Breast epithelium (tissue), 4 donors: ENCODE results near the gene MRPL41. TPM values are rescaled to one million over a fixed set of nuclear protein-coding genes. Genes with fewer than 3 reads are reported as not detected.

Experiments
- DNase-seq, 2 donors: peaks; one replicate each; pipeline ENCODE4 v3.0.0-alpha.2; 2019; ENCODE audit warnings: low spot score in 2 of 2
- H3K27ac ChIP-seq, 2 donors: fragments of 200-600 bp; sonication (generic) in 1 of 2; one replicate each; pipeline ENCODE4 v1.5.1; 2016 to 2019; ENCODE audit warnings: mild to moderate bottlenecking in 1 of 2
- H3K27me3 ChIP-seq, 2 donors: fragments of 200-600 bp; sonication (generic) in 1 of 2; one replicate each; pipeline versions ENCODE4 v1.5.1 to v1.6.0; 2017 to 2019; ENCODE audit warnings: control low read depth in 1 of 2, mild to moderate bottlenecking in 1 of 2
- H3K36me3 ChIP-seq: fragments of 200-600 bp; one replicate; pipeline ENCODE4 v1.5.1; 2019
- H3K4me1 ChIP-seq, 2 donors: fragments of 200-600 bp; sonication (generic); one replicate each; pipeline ENCODE4 v1.5.1; 2016 to 2019; ENCODE audit warnings: control low read depth in 1 of 2
- H3K4me3 ChIP-seq, 3 donors: fragments of 200-600 bp; sonication (generic); 1 replicate in 2 of 3; 2 replicates in 1 of 3; pipeline ENCODE4 v1.5.1; 2016 to 2019; ENCODE audit warnings: mild to moderate bottlenecking in 3 of 3, moderate library complexity in 2 of 3
- H3K9me3 ChIP-seq, 2 donors: fragments of 200-600 bp; sonication (generic) in 1 of 2; one replicate each; pipeline ENCODE4 v1.5.1; 2016 to 2019; ENCODE audit warnings: control low read depth in 1 of 2
- POLR2A ChIP-seq: fragments of 450-650 bp; IDR thresholded peaks from one replicate; pipeline ENCODE4 v1.6.1; 2016; ENCODE audit warnings: antibody characterized with exemption, mild to moderate bottlenecking, moderate library complexity
- POLR2AphosphoS5 ChIP-seq, 3 donors: sonication (generic); formaldehyde crosslinking; IDR thresholded peaks; one replicate each; pipeline ENCODE4 v1.6.1; 2017; ENCODE audit warnings: antibody characterized with exemption in 3 of 3
- intact Hi-C: fragments of 100-400 bp; cut with DNase I; formaldehyde crosslinking; loops from one replicate; pipeline ENCODE4 v1.15.1; 2023; ENCODE audit warnings: low total_unique reads
- total RNA-seq, 3 donors: library from RNA; depleted of rRNA; stranded (reverse); fragments of >200 nt; gene quantifications; one replicate each; pipeline ENCODE4 v1.1.0, GENCODE V29; 2016
- TF ChIP-seq, protein P1 (sequence below), 3 donors: fragments of 450-650 bp; IDR thresholded peaks; one replicate each; pipeline ENCODE4 v1.5.1; 2016 to 2017; ENCODE audit warnings: antibody characterized with exemption in 3 of 3, mild to moderate bottlenecking in 3 of 3, moderate library complexity in 3 of 3

MRPL41 gene
- total RNA-seq, 3 donors from 2014 or later: 45.4 to 71.8 (median 65.4) TPM

GRCh38 chr9:137588891-137589290, 37.2 kb downstream of the MRPL41 start:
- no peaks in the 10 kb centered on the region for H3K9me3 ChIP-seq
- H3K27me3 ChIP-seq: no peaks in the 10 kb centered on the region
- TF ChIP-seq, protein P1, sequence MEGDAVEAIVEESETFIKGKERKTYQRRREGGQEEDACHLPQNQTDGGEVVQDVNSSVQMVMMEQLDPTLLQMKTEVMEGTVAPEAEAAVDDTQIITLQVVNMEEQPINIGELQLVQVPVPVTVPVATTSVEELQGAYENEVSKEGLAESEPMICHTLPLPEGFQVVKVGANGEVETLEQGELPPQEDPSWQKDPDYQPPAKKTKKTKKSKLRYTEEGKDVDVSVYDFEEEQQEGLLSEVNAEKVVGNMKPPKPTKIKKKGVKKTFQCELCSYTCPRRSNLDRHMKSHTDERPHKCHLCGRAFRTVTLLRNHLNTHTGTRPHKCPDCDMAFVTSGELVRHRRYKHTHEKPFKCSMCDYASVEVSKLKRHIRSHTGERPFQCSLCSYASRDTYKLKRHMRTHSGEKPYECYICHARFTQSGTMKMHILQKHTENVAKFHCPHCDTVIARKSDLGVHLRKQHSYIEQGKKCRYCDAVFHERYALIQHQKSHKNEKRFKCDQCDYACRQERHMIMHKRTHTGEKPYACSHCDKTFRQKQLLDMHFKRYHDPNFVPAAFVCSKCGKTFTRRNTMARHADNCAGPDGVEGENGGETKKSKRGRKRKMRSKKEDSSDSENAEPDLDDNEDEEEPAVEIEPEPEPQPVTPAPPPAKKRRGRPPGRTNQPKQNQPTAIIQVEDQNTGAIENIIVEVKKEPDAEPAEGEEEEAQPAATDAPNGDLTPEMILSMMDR (IDR thresholded peaks at IDR 0.05): no peak
- no peak for TF ChIP-seq POLR2AphosphoS5 (IDR thresholded peaks at IDR 0.05)
- no peak for TF ChIP-seq POLR2A
- no peak for DNase-seq
- H3K4me1 ChIP-seq: peaks cover 6 to 8% of the 10 kb centered on the region in 2 donors
- intact Hi-C loops: no loop called here
- H3K4me3 ChIP-seq: peak overlapping the region in 2 of 3 donors; percentile 62 to 94
- no peaks in the 10 kb centered on the region for H3K36me3 ChIP-seq
- no peak overlapping the region for H3K27ac ChIP-seq

GRCh38 chr9:137589441-137590122, 37.9 kb downstream of the MRPL41 start:
- H3K4me1 ChIP-seq: peaks cover 6 to 8% of the 10 kb centered on the region in 2 donors
- H3K9me3 ChIP-seq: no peaks in the 10 kb centered on the region
- DNase-seq: no peak
- TF ChIP-seq POLR2AphosphoS5 (IDR thresholded peaks at IDR 0.05) (no peak), POLR2A (no peak)
- TF ChIP-seq, protein P1 (IDR thresholded peaks at IDR 0.05): no peak
- peak overlapping the region; percentile 62 to 94 (median 74) for H3K4me3 ChIP-seq
- intact Hi-C loops: no loop called here
- H3K27ac ChIP-seq: peak overlapping the region in 1 of 2 donors; percentile 80
- no peaks in the 10 kb centered on the region for H3K36me3 ChIP-seq
- H3K27me3 ChIP-seq: no peaks in the 10 kb centered on the region

DNA sequence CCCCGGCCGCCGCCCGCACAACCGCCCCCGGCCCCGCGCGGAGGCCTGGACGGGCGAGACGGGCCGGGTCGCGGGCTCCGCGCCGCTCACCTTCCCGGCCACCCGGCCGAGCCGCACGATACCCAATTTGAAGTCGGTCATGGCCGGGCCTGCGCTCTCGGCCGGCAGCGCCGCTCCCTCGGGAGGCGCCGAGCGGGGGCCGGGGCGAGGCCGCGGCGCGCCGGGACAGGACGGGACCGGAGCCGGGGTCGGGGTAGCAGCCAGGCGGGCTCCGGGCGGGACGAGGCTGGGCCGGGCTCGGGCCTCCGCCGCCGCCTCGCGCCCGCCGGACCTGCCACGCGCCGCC, 38.4 kb downstream of the MRPL41 start:
- no peak for TF ChIP-seq POLR2AphosphoS5 (IDR thresholded peaks at IDR 0.05)
- TF ChIP-seq, protein P1 (IDR thresholded peaks at IDR 0.05): no peak
- no peaks in the 10 kb centered on the region for H3K9me3 ChIP-seq
- peak overlapping the region; percentile 62 to 94 (median 74) for H3K4me3 ChIP-seq
- H3K4me1 ChIP-seq: peaks cover 6 to 8% of the 10 kb centered on the region in 2 donors
- no peaks in the 10 kb centered on the region for H3K27me3 ChIP-seq
- intact Hi-C loops: no loop called here
- no peaks in the 10 kb centered on the region for H3K36me3 ChIP-seq
- no peak for DNase-seq
- H3K27ac ChIP-seq: peak overlapping the region in 1 of 2 donors; percentile 80

DNA sequence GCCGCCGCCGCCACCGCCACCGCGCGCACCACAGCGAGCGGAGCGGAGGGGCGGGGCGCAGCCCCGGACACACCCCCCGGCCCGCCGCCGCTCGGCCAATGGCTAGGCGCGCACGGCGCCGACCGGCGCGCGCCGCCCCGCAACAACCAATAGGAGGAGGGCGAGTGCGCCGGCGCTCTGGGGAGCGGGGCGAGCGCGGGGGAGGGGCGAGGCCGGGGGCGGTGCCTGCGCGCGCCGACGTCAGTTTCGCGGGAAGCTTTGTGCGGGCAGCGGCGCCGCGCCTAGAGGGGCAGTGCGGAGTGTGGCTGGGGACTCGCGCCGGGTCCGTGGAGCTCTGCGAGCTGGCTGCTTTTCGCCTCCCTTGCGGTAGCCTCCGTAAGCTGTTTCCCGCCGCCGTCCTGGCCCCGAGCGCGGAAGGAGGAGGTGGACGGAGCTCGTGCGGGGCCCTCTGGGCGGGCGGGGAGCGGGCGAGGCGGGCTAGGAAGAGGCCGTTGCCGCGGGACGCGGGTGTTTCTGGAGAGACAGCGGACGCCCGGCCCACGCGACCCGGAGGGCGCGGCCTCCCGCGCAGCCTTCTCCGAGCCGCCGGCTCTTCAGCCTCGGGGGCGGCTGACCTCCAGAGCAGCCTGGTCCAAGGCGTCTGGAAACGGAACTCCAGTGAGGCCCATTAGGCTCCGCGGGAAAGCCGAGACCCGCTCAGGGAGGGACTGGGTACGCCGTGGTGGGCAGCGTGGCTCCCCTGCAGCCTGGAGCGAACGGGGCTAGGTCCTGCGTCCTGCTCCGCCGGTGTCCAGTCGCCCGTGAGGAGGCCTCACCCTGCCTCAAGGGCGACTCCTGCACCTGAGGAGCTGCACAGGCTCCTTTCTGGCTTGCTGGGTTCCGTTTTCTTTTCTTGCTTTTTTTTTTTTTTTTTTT, 39.0 kb downstream of the MRPL41 start, which contains the start of gene ZMYND19:
ZMYND19 (minus strand) TSS at position 44 of the 915 bp plus-strand sequence. CDS start 249 bp downstream, outside the sequence.
- Histone ChIP-seq H3K27ac (peak within 1 kb of the TSS; percentile 50 to 83), H3K27me3 (no peaks in the 10 kb centered on the region)

More for the DNA sequence above, 39.0 kb downstream of the MRPL41 start, which contains the start of gene ZMYND19:
- intact Hi-C loops: no loop called here
- H3K36me3 ChIP-seq: no peaks in the 10 kb centered on the region
- H3K4me3 ChIP-seq: peak within 1 kb of the TSS; percentile 62 to 94 (median 74)
- DNase-seq: peak; percentile 84 to 87
- peaks cover 6 to 8% of the 10 kb centered on the region in 2 donors for H3K4me1 ChIP-seq
- TF ChIP-seq POLR2AphosphoS5 (IDR thresholded peaks at IDR 0.05) (peak in 1 of 3 donors; percentile 30), POLR2A (no peak)
- TF ChIP-seq, protein P1 (IDR thresholded peaks at IDR 0.05): no peak
- no peaks in the 10 kb centered on the region for H3K9me3 ChIP-seq
